ENCODE results near the gene FABP1.

DNA sequence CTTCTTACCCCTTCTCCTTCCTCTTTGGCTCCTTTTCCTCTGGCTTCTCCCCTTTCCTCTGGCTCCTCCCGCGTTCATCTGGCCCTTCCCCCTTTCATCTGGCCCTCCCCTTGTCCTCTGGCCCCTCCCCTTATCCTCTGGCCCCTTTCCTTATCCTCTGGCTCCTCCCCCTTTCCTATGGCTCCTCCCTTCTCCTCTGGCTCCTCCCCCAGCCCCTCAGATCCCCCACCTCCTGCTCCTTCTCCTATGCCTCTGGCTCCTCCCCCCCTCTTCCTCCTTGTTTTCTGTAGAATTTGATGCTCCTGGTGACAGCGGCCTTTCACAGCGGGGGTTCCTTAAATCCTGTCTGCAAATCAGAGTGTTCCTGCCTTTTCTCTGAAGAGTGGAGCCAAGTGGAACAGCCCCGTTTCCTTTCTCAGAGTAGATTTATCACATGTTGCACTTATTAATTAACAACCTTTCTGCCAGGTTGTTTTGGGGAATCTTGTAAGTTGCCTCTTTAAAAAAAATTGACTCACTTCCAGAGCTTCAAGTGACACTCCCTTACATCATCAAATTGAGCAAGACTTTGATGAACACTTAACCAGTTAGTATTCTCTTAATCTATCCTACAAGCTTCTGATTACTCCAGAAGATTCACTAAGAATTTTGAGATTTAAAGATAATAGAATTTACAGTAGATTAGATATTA is 27.9 kb downstream of the FABP1 start:
- no peak for TF ChIP-seq ZFX (IDR thresholded peaks at IDR 0.05; ENCODE audit: borderline replicate concordance)
- TF ChIP-seq, protein P1, sequence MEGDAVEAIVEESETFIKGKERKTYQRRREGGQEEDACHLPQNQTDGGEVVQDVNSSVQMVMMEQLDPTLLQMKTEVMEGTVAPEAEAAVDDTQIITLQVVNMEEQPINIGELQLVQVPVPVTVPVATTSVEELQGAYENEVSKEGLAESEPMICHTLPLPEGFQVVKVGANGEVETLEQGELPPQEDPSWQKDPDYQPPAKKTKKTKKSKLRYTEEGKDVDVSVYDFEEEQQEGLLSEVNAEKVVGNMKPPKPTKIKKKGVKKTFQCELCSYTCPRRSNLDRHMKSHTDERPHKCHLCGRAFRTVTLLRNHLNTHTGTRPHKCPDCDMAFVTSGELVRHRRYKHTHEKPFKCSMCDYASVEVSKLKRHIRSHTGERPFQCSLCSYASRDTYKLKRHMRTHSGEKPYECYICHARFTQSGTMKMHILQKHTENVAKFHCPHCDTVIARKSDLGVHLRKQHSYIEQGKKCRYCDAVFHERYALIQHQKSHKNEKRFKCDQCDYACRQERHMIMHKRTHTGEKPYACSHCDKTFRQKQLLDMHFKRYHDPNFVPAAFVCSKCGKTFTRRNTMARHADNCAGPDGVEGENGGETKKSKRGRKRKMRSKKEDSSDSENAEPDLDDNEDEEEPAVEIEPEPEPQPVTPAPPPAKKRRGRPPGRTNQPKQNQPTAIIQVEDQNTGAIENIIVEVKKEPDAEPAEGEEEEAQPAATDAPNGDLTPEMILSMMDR (IDR thresholded peaks at IDR 0.05): no peak

All from 22Rv1 (cell line).